Heart left ventricle (tissue), 13 donors: ENCODE measurements around the gene SEC14L1.

ENCODE experiments used
- POLR2A ChIP-seq, 2 donors: fragments of 450-650 bp; IDR thresholded peaks; one replicate each; pipeline ENCODE4 v1.6.1; 2017; ENCODE audit warnings: antibody characterized with exemption in 2 of 2, mild to moderate bottlenecking in 2 of 2, moderate library complexity in 2 of 2
- TF ChIP-seq, protein P1 (sequence below), 12 donors: fragments of 200-600 bp; sonication (generic) in 4 of 12; IDR thresholded peaks; one replicate each; pipeline versions ENCODE4 v1.5.0 to v1.8.0; 2018 to 2022; ENCODE audit warnings: antibody characterized with exemption in 12 of 12, mild to moderate bottlenecking in 5 of 12
- donor health status: ischemic (EF 13 %, LVEDD 7.1; RV severe dilation, severe dysfunction).
- donor health status: DM: no; HTN: yes; CAD: no.
- donor health status: DM: no; HTN: no; CAD: no.
- donor health status: ischemic (EF 25% LVEDD 6.9; RV normal size, moderate dysfunction).
- donor health status: ischemic (EF 25% LVEDD 5.7; RV mildly dilated, moderate dysfunction).
- donor health status: ischemic (EF 35%, LVEDD 5.7; RV mildly dilated, moderate dysfunction).
- donor health status: nonischemic (EF 11% LVEDD 7.7; RV severe dilation, severe dysfunction).
- donor health status: DM: yes; HTN: yes; CAD: no.
- donor health status: PGD.
- donor health status: ischemic (EF 29% LVEDD 5.4; RV normal size, mild dysfunction).
- donor health status: nonischemic (EF 23%, LVEDD 6.1; RV moderate dilation, normal function).

DNA sequence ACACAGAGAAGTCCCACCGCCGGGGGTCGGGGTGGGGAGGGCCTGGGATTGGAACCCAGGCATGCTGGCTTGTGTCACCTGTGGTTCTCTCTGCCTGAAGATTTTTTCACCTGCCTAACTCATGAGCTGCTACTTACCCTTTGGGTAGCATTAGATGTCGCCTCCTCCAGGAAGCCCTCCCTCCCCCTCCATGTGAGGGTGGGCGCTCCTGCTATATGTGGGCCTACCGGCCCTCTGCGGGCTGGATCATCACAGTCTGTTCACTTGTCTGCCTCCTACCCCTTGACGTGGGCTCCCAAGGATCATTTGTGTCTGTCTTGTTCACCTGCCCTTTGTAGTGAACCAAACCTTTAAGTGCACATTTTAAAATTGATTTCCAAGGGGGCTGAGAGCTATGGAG is 106.8 kb downstream of the SEC14L1 start:
- TF ChIP-seq POLR2A (IDR thresholded peaks at IDR 0.05): no peak
- TF ChIP-seq, protein P1, sequence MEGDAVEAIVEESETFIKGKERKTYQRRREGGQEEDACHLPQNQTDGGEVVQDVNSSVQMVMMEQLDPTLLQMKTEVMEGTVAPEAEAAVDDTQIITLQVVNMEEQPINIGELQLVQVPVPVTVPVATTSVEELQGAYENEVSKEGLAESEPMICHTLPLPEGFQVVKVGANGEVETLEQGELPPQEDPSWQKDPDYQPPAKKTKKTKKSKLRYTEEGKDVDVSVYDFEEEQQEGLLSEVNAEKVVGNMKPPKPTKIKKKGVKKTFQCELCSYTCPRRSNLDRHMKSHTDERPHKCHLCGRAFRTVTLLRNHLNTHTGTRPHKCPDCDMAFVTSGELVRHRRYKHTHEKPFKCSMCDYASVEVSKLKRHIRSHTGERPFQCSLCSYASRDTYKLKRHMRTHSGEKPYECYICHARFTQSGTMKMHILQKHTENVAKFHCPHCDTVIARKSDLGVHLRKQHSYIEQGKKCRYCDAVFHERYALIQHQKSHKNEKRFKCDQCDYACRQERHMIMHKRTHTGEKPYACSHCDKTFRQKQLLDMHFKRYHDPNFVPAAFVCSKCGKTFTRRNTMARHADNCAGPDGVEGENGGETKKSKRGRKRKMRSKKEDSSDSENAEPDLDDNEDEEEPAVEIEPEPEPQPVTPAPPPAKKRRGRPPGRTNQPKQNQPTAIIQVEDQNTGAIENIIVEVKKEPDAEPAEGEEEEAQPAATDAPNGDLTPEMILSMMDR (IDR thresholded peaks at IDR 0.05): no peak
